ENCODE data around the gene ZSWIM5. TPM values are rescaled to one million over a fixed set of nuclear protein-coding genes. Genes with fewer than 3 reads are reported as not detected.
A peak's percentile ranks its signal among the peaks of the same experiment; 100 is the strongest.
"Not testable (repeated sequence)": the region's sequence is repeated elsewhere in the genome, so short reads cannot be mapped to it uniquely, and the experiment has no call there.

Gene ZSWIM5
- total RNA-seq, 2 experiments from 2014 or later: 0.50 TPM

DNA sequence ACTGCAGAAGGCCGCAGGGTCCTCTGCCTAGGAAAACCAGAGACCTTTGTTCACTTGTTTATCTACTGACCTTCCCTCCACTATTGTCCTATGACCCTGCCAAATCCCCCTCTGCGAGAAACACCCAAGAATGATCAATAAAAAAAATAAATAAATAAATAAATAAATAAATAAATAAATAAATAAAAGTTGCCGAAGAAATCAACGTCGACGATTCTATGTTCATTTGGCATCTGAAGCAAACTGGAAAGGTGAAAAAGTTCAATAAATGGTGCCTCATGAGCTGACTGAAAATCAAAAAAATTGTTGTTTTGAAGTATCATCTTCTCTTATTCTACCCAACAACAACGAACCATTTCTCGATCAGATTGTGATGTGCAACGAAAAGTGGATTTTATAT lies 17.3 kb upstream of the ZSWIM5 start:
- H3K27ac Mint-ChIP-seq; CTCF ChIA-PET; H3K36me3 Mint-ChIP-seq (ENCODE audit: low read depth); ATAC-seq; H3K4me3 Mint-ChIP-seq; H3K27me3 Mint-ChIP-seq (ENCODE audit: low read depth); H3K9me3 Mint-ChIP-seq (ENCODE audit: insufficient read depth); H3K4me1 Mint-ChIP-seq (ENCODE audit: low read depth); POLR2A ChIA-PET; DNase-seq: not testable (repeated sequence)

DNA sequence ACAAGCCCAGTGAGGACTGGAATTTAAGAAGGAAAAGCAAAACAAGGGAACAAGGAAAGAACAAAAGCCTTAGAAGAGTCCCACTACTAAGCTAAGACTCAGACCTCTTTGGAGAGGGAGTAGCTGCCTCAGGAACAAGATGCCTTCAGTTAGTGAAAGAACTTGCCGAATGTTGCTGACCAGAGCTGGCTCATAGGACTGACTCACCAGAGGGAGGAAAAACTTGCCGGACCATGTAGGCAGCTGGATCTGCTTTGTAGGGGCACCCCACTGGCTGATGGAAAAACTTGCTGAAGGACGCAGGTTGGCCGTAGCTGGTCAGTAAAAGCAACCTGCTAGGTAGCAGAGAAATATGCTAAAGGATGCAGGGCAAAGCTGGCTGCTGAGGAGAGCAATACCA lies 15.3 kb upstream of the ZSWIM5 start:
- POLR2A ChIA-PET: no interaction called here
- CTCF ChIA-PET: no interaction called here
- Mint-ChIP-seq H3K4me3 (no peak overlapping the region), H3K27ac (no peak overlapping the region), H3K36me3 (ENCODE audit: low read depth) (no peaks in the 10 kb centered on the region), H3K4me1 (ENCODE audit: low read depth) (no peaks in the 10 kb centered on the region), H3K27me3 (ENCODE audit: low read depth) (no peaks in the 10 kb centered on the region), H3K9me3 (ENCODE audit: insufficient read depth) (no peaks in the 10 kb centered on the region)
- DNase-seq (no peak), ATAC-seq (no peak)

DNA sequence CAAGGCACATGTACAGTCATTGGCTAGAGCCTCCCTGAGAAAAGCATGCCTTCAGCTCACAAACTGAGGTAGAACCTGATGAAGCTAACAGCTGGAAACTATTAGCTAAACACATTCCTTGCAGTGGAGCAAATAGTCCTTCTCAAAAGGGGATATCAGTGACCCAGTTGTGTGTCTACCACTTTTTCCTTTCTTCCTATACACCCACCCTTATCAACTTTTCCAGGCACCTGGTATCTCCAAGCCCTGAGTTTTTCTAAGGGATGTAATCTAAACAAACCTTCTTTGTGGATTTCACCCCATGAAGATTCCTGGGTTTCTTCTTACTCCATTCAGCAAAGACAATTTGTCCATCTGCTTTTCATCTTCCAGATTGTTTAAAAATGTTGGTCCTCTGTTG lies 10.5 kb upstream of the ZSWIM5 start:
- Mint-ChIP-seq H3K9me3 (ENCODE audit: insufficient read depth) (no peaks in the 10 kb centered on the region), H3K36me3 (ENCODE audit: low read depth) (no peaks in the 10 kb centered on the region), H3K4me1 (ENCODE audit: low read depth) (no peaks in the 10 kb centered on the region), H3K27me3 (ENCODE audit: low read depth) (peaks cover 5% of the 10 kb centered on the region), H3K27ac (no peak overlapping the region), H3K4me3 (no peak overlapping the region)
- DNase-seq (no peak), ATAC-seq (no peak)
- ChIA-PET CTCF (no interaction called here), POLR2A (no interaction called here)

DNA sequence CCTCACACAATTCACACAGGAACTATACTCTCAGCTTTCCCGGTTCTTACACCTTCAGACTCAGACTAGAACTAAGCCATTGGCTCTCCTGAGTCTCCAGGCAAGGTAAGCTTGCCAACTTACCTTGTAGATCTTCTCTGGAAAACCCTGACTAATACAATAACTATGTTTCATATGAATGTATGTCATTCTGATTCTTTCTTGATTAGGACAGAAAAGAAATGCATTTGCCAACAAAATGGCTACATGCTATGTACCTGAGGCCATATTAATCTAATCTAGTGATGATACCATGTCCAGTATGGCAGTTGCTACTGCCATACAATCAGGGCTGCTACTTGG lies 9.8 kb upstream of the ZSWIM5 start:
- no peaks in the 10 kb centered on the region for H3K4me1 Mint-ChIP-seq (ENCODE audit: low read depth)
- no peak for DNase-seq
- peaks cover 5% of the 10 kb centered on the region for H3K27me3 Mint-ChIP-seq (ENCODE audit: low read depth)
- H3K36me3 Mint-ChIP-seq (ENCODE audit: low read depth): no peaks in the 10 kb centered on the region
- POLR2A ChIA-PET: no interaction called here
- CTCF ChIA-PET: no interaction called here
- no peak overlapping the region for H3K4me3 Mint-ChIP-seq
- no peak for ATAC-seq
- no peaks in the 10 kb centered on the region for H3K9me3 Mint-ChIP-seq (ENCODE audit: insufficient read depth)
- H3K27ac Mint-ChIP-seq: no peak overlapping the region

DNA sequence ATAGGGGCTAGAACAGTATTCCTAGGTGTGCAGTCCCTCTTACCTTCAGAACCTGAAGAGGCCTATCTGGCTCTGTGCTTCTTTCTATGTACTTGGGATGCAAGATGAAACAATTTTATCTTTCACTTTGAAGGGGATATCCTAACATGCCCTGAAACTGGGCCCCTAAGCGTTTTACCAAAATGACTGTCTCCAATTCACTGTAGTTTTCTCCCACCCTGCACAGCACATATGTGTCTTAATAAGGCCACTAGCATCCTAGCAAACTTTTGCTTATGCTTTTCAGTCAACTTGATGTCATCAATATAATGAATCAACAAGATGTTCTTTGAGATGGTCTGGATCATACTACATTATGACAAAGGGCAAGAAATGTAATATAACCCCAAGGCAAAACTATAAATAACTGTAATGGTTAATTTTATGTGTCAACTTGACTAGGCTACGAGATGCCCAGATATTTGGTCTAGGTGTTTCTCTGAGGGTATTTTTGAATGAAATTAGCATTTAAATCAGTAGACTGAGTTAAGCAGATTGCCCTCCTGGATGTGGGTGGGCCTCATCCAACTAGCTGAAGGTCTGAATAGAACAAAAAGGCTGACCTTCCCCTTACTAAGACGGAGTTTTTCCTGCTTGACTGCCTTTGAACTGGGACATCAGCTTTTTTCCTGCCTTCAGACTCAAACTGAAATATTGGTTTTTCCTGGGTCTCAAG lies 9.2 kb upstream of the ZSWIM5 start:
- Mint-ChIP-seq H3K36me3 (ENCODE audit: low read depth) (no peaks in the 10 kb centered on the region), H3K4me3 (no peak overlapping the region), H3K27ac (no peak overlapping the region), H3K9me3 (ENCODE audit: insufficient read depth) (no peaks in the 10 kb centered on the region), H3K4me1 (ENCODE audit: low read depth) (no peaks in the 10 kb centered on the region), H3K27me3 (ENCODE audit: low read depth) (peaks cover 5% of the 10 kb centered on the region)
- ChIA-PET CTCF (no interaction called here), POLR2A (no interaction called here)
- ATAC-seq (no peak), DNase-seq (no peak)

DNA sequence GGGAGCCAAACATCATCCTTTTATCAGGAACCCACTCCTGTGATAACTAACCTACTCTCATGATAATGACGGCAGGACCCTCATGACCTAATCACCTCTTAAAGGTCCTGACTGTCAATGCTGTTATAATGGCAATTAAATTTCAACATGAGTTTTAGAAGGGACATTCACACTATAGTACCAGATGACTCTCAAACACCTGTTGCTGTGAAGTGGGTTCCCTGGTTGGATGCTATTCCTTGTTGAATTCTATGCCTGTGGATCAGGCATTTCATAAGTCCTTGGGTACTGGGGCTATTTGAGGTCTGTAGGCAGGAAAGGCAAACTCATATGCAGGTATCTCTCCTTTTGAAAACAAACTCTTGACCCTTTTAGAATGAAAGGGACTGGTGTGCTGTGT lies 7.5 kb upstream of the ZSWIM5 start:
- ATAC-seq (no peak), DNase-seq (no peak)
- Mint-ChIP-seq H3K27me3 (ENCODE audit: low read depth) (peaks cover 12% of the 10 kb centered on the region), H3K9me3 (ENCODE audit: insufficient read depth) (no peaks in the 10 kb centered on the region), H3K36me3 (ENCODE audit: low read depth) (no peaks in the 10 kb centered on the region), H3K4me3 (no peak overlapping the region), H3K4me1 (ENCODE audit: low read depth) (no peaks in the 10 kb centered on the region), H3K27ac (no peak overlapping the region)
- POLR2A ChIA-PET: no interaction called here
- CTCF ChIA-PET: no interaction called here

DNA sequence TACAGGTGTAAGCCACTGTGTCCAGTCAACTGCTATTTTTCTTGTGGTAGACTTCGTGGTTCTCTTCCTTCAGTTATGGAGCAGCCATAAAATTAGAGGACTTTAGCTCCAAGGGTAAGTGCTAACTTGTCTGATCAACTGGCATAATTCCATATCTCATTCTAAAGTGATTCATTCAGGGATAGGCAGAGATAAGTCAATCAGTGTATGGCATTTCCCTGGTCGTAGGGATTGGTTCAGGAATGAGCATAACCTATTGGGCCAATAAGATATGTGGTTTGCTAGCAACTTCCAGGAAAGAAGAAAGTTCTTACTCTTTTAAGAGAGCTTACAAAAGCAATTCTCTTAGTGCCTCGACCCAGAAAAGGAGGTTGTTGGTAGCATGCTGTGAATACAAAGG lies 4.7 kb upstream of the ZSWIM5 start:
- Mint-ChIP-seq H3K9me3 (ENCODE audit: insufficient read depth) (no peaks in the 10 kb centered on the region), H3K4me3 (no peak overlapping the region), H3K27ac (no peak overlapping the region), H3K4me1 (ENCODE audit: low read depth) (peaks cover 9% of the 10 kb centered on the region), H3K36me3 (ENCODE audit: low read depth) (no peaks in the 10 kb centered on the region), H3K27me3 (ENCODE audit: low read depth) (peaks cover 29% of the 10 kb centered on the region)
- ChIA-PET POLR2A (interaction anchor here (0.9 kb wide), 1 partner anchor 17 kb away, joined by 3 read pairs; no protein-coding TSS in a partner anchor), CTCF (interaction anchor here (0.6 to 0.8 kb wide), 2 partner anchors 89 to 1055 kb away, joined by 3 to 4 read pairs; no protein-coding TSS in a partner anchor)
- DNase-seq: no peak
- ATAC-seq: no peak

DNA sequence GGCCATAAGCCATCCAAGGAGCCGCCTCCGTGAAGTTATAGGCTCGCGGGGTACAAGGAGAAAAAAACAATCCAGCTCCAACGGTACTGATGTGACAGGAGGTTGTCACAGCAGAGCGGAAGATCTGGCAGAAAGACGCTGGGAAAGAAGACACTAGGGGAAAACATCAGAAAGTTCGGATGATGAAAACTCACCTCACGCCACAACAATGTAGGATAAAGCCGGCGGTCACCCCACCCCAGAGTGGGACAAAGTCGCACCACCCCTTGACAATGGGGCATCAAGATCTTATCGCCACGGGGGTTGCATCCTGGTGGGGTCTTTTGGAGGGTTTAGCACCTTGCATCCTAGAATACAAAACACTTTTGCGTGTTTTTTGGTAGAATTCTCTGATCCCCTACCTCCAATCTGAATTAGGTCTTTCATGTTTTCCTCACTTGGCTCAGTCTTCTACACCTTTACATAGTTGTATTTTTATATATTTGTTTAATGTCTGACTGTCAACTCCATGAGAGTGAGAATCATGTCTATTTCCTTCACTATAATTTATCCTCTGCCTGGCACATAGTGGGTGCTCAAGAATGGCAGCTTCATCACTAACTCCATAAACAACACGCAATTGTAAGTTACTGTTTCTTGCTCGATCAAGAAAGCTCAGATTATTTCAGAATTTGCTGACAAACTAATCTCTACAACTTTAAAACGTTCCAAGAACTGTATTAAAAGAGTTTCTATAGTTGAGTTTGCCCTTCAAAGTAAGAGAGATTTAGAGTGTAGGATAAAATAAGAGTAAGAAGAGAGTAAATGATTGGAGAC lies 611 bp upstream of the ZSWIM5 start:
- Mint-ChIP-seq H3K4me3 (peak overlapping the region; percentile 84), H3K27ac (peak overlapping the region; percentile 71), H3K9me3 (ENCODE audit: insufficient read depth) (no peaks in the 10 kb centered on the region), H3K36me3 (ENCODE audit: low read depth) (no peaks in the 10 kb centered on the region), H3K4me1 (ENCODE audit: low read depth) (peaks cover 13% of the 10 kb centered on the region), H3K27me3 (ENCODE audit: low read depth) (peaks cover 41% of the 10 kb centered on the region)
- no peak for DNase-seq
- ChIA-PET POLR2A (no interaction called here), CTCF (interaction anchor here (0.7 to 1.1 kb wide), 2 partner anchors 189 to 193 kb away, joined by 3 to 4 read pairs; no protein-coding TSS in a partner anchor)
- no peak for ATAC-seq

DNA sequence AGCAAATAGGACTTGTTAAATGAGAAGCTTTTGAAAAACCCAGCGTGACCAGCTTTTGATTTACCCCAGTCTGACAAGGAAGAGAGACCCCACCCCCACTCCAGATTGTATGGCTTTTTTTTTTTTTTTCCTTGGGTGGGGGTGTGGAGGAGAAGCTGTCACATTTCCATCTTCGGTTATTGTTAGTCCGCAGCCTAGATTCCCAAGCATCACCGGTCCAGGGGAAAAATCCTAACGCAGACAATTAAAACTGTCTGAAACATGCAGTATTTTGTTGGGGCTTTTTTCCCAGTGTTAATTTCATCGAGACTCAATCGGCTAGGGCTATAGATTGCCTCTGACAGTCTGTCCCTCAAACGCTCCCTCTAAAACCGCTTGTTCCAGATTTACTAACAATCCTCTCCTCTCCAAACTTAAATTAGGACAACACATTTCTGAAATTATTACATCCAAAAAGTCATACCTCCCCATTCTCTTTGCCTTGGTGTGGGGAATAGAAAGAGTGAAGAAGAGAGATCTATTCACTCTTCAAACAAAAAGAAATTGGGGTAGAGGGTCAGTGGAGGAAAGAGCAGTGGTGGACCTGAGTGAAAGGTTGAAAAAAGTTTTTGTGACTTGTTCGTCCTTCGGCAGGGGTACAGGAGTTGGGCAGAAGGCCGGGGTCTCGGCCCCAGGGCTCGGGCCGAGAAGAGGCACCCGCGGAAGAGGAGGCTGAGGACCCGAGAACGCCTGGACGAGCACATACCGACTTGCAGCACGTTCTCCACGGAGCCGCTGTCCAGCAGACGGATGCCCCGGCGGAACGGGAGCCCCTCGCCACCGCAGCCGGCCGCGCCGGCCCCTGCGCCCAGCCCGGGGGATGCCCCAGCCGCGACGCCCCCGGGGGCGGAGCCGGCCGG lies 1.1 kb downstream of the ZSWIM5 start:
- peak overlapping the region; percentile 71 for H3K27ac Mint-ChIP-seq
- H3K4me3 Mint-ChIP-seq: peak overlapping the region; percentile 82
- H3K36me3 Mint-ChIP-seq (ENCODE audit: low read depth): no peaks in the 10 kb centered on the region
- CTCF ChIA-PET: interaction anchor here (0.8 to 0.9 kb wide), 2 partner anchors 187 to 191 kb away, joined by 3 to 4 read pairs; no protein-coding TSS in a partner anchor
- POLR2A ChIA-PET: interaction anchor here (0.6 kb wide), 1 partner anchor 422 kb away, joined by 3 read pairs; no protein-coding TSS in a partner anchor
- DNase-seq: no peak
- peaks cover 13% of the 10 kb centered on the region for H3K4me1 Mint-ChIP-seq (ENCODE audit: low read depth)
- ATAC-seq: peak; percentile 27
- H3K27me3 Mint-ChIP-seq (ENCODE audit: low read depth): peaks cover 49% of the 10 kb centered on the region
- no peaks in the 10 kb centered on the region for H3K9me3 Mint-ChIP-seq (ENCODE audit: insufficient read depth)

DNA sequence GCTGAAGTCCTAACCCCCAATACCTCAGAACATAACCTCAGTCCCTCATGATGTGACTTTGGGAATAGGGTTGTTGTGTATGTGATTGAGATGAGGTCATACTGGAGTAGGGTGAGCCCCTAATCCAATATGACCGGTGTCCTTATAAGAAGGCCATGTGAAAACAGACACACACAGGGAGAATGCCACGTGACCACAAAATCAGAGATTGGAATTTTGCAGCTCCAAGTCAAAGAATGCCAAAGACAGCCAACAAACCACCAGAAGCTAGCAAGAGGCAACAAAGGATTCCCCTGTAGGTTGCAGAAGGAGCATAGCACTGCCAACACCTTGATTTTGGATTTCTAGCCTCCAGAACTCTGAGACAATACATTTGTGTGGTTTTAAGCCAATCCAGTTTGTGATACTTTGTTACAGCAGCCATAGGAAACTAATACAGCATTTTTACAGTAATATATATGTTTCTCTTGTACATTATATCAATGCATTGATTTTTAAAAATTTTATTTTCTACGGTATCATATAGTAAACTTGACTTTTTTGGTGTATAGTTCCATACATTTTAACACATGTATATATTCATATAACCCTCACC lies 5.4 kb downstream of the ZSWIM5 start:
- CTCF ChIA-PET: interaction anchor here (1.0 kb wide), 1 partner anchor 99 kb away, joined by 5 read pairs; no protein-coding TSS in a partner anchor
- no peaks in the 10 kb centered on the region for H3K36me3 Mint-ChIP-seq (ENCODE audit: low read depth)
- no peak overlapping the region for H3K4me3 Mint-ChIP-seq
- no peaks in the 10 kb centered on the region for H3K9me3 Mint-ChIP-seq (ENCODE audit: insufficient read depth)
- H3K27me3 Mint-ChIP-seq (ENCODE audit: low read depth): peaks cover 32% of the 10 kb centered on the region
- DNase-seq (no peak), ATAC-seq (no peak)
- H3K4me1 Mint-ChIP-seq (ENCODE audit: low read depth): peaks cover 4% of the 10 kb centered on the region
- POLR2A ChIA-PET: no interaction called here
- H3K27ac Mint-ChIP-seq: no peak overlapping the region

DNA sequence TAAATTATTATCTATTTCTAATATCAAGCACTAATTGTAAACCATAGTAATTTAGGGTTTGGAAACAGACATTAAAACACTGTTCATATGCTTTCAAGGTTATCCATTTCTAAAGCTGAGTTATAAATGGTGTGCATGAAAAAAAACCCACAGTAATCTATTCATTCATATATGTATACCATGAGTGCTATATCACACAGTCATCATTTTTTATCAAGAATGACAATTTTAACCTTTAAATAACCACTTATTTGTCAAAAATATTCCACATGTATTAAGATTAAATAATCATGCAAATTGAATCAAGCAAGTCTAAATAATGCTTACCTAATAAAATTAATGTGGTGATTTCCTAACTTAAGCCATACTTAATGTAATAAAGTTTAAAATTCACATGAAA lies 6.0 kb downstream of the ZSWIM5 start:
- Mint-ChIP-seq H3K27me3 (ENCODE audit: low read depth) (peaks cover 31% of the 10 kb centered on the region), H3K9me3 (ENCODE audit: insufficient read depth) (no peaks in the 10 kb centered on the region), H3K4me3 (no peak overlapping the region), H3K27ac (no peak overlapping the region), H3K36me3 (ENCODE audit: low read depth) (no peaks in the 10 kb centered on the region), H3K4me1 (ENCODE audit: low read depth) (peaks cover 3% of the 10 kb centered on the region)
- ChIA-PET CTCF (no interaction called here), POLR2A (no interaction called here)
- DNase-seq (no peak), ATAC-seq (no peak)

All from activated CD8-positive, alpha-beta T cell treated with anti-CD3 and anti-CD28 coated beads, Interleukin-2, amount 10 ng/mL, durations not matched to agents 7 days and 5 days (primary cell).